ENCODE data around the gene ELL.
A peak's percentile ranks its signal among the peaks of the same experiment; 100 is the strongest.

The ELL gene

DNA sequence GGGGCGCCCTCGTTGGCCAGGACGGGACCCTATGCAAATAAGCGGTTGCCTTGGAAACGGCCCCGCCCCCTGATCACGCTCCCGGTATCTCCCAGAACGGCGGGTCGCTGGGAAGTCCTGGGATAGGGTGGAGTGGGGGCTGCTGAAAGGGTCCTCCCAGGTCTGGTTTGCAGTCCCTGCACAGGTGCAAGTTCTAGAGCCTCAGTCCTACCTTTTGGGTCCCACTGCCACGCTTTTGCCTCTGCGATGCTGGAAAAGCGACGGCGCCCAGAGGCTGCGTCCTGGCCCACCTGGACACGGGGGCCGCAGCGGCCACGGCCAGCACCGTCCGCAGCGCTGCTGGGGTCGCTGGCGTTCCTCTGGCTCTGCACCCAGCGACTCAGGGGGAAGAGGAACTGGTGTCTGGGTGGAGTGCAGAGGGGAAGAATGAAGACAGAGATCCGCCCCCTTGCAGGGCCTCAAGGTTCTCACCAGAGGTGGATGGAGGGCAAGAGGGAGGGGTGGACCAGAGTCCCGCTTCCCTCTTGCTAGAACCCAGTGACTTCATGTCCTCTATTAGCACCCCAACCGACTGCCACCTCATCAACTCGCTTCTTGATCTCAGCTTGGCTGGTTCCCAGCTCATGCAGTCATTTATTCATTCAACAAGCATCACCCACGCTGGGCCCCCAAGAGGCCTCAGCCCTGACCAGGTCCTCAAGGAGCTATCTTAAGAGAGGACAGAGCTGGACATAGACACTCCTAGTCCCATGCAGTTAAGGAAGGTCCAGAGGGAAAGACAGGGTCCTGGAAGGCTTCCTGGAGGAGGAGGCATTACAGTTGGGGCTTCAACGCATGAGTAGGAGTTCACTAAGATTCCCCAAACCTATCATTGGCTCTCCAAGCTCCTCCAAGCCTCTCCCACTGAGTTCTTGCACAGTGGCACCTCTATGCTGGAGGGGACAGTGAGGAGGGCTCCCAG is 124.3 kb downstream of the ELL start, which contains the start of gene LRRC25:
TSS of gene LRRC25 (minus strand) at position 381 of the 961 bp plus-strand sequence. CDS start 659 bp downstream, outside the sequence.
- no peaks in the 10 kb centered on the region for H3K36me3 Mint-ChIP-seq (ENCODE audit: insufficient read depth)
- no peak within 1 kb of the TSS for H3K27ac Mint-ChIP-seq (ENCODE audit: low read depth)
- H3K27me3 Mint-ChIP-seq = peaks cover 26% of the 10 kb centered on the region
- H3K4me3 Mint-ChIP-seq = no peak within 1 kb of the TSS
- DNase-seq (ENCODE audit: low spot score in 2 of 2) (no peak), ATAC-seq (replicated peaks; ENCODE audit: extremely low read depth, poor library complexity, severe bottlenecking) (peak; percentile 54)
- H3K4me1 Mint-ChIP-seq = peaks cover 5% of the 10 kb centered on the region
- H3K9me3 Mint-ChIP-seq = no peaks in the 10 kb centered on the region

DNA sequence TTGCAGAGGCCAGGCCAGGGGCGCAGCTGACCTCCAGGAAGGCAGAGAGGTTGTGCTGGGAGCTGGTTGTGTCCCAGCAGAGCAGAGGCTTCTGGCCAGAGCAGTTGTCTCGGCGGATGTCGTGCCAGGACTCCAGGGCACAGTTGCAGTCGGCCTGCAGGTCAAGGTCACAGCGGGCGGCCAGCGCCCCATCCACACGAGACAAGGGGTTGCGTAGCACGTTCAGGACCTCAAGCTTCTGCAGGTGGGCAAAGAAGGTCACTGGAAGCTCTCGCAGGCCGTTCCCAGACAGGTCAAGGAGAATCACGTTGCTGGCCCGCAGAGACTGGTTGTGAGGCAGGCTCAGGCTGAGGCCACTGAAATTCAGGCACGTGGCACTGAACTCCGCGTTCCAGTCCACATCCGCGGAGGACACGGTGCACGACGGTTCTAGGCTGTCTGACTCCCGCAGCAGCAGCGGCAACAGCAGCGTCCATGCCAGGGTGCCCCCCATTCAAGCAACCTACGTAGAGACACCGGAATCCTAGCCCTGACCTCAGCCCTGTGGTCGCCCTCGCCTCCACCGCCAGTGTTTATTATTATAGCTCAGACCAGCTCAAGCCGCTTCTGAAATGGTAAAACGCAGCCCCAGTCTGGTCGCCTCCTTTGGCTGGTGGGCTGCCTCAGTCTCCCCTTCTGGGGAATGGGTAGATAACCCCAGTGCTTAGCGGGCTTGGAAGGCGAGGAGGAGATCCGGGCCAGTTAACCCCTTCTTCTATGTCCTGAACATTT is 125.2 kb downstream of the ELL start:
- Mint-ChIP-seq H3K27me3 (peaks cover 20% of the 10 kb centered on the region), H3K9me3 (no peaks in the 10 kb centered on the region), H3K4me1 (peaks cover 5% of the 10 kb centered on the region), H3K4me3 (no peak overlapping the region), H3K36me3 (ENCODE audit: insufficient read depth) (no peaks in the 10 kb centered on the region), H3K27ac (ENCODE audit: low read depth) (no peak overlapping the region)
- ATAC-seq (replicated peaks; ENCODE audit: extremely low read depth, poor library complexity, severe bottlenecking) (no peak), DNase-seq (ENCODE audit: low spot score in 2 of 2) (no peak)

DNA sequence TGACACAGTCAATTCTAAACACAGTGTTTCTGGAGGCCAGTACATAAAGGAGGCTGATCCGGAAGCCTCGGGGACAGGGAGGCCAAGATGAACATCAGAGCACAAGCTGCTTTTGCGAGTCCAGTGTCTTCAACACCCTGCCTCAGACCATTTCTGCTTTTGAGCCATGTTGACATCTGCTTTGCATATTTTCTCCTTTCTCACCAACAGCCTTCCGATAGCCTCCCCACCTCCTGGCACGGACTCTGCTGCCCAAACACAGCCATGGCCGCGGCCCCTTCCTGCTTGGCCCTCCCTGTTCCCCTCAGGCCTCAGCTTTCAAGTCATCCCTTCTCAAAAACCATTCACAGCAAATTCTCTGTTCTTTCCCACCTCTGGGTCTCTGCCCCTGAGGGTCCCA is 128.0 kb downstream of the ELL start:
- no peak overlapping the region for H3K4me3 Mint-ChIP-seq
- H3K27me3 Mint-ChIP-seq = peaks cover 12% of the 10 kb centered on the region
- no peaks in the 10 kb centered on the region for H3K9me3 Mint-ChIP-seq
- no peak overlapping the region for H3K27ac Mint-ChIP-seq (ENCODE audit: low read depth)
- peaks cover 3% of the 10 kb centered on the region for H3K36me3 Mint-ChIP-seq (ENCODE audit: insufficient read depth)
- H3K4me1 Mint-ChIP-seq = peaks cover 5% of the 10 kb centered on the region
- ATAC-seq (replicated peaks; ENCODE audit: extremely low read depth, poor library complexity, severe bottlenecking) (no peak), DNase-seq (ENCODE audit: low spot score in 2 of 2) (no peak)

DNA sequence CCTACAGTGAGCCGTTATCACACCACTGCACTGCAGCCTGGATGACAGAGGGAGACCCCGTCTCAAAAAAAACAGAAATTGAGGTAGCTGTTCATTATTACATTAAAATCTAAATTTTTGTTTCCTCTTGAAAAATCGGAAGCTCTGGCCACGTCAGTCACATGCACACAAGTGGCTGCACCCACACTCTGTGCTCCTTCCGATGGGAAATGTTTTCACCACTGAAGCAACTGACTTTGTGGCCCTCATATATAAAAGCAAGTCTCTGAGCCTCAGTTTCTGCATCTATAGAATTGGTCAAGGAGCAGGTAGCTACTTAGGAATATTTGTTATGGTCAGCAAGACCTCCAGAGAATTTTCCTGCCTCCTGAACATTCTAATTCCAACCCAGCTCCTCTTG is 128.9 kb downstream of the ELL start:
- no peak for DNase-seq (ENCODE audit: low spot score in 2 of 2)
- Mint-ChIP-seq H3K9me3 (no peaks in the 10 kb centered on the region), H3K4me1 (peaks cover 4% of the 10 kb centered on the region), H3K4me3 (no peak overlapping the region), H3K27me3 (peaks cover 7% of the 10 kb centered on the region), H3K36me3 (ENCODE audit: insufficient read depth) (peaks cover 6% of the 10 kb centered on the region), H3K27ac (ENCODE audit: low read depth) (no peak overlapping the region)
- no peak for ATAC-seq (replicated peaks; ENCODE audit: extremely low read depth, poor library complexity, severe bottlenecking)
